HEK293 (cell line): Measurements from ENCODE around the gene WRAP53.

Experiments used
- ATF2 ChIP-seq: fragments of 450-650 bp; formaldehyde crosslinking; IDR thresholded peaks from 2 replicates; pipeline ENCODE4 v1.5.1; 2016; ENCODE audit warnings: missing biosample characterization, missing genetic modification characterization, low read depth
- BCL11A ChIP-seq: fragments of 450-650 bp; formaldehyde crosslinking; IDR thresholded peaks from 2 replicates; pipeline ENCODE4 v1.5.1; 2016; ENCODE audit warnings: low read depth, missing biosample characterization, missing genetic modification characterization
- GFI1B ChIP-seq: fragments of 450-650 bp; formaldehyde crosslinking; IDR thresholded peaks from 2 replicates; pipeline ENCODE4 v1.5.1; 2016; ENCODE audit warnings: missing biosample characterization, missing genetic modification characterization
- INSM2 ChIP-seq: fragments of 450-650 bp; formaldehyde crosslinking; IDR thresholded peaks from 2 replicates; pipeline ENCODE4 v1.5.1; 2016; ENCODE audit warnings: missing biosample characterization, missing genetic modification characterization
- KLF7 ChIP-seq: fragments of 450-650 bp; formaldehyde crosslinking; IDR thresholded peaks from 2 replicates; pipeline ENCODE4 v1.5.1; 2016; ENCODE audit warnings: missing biosample characterization, missing genetic modification characterization, borderline replicate concordance
- KLF8 ChIP-seq: fragments of 450-650 bp; formaldehyde crosslinking; IDR thresholded peaks from 2 replicates; pipeline ENCODE4 v1.5.1; 2016; ENCODE audit warnings: missing biosample characterization, missing genetic modification characterization
- MEIS1 ChIP-seq: sonication (generic); formaldehyde crosslinking; IDR thresholded peaks from 2 replicates; pipeline ENCODE4 v1.8.1; 2022; ENCODE audit warnings: missing genetic modification reagents, mild to moderate bottlenecking, borderline replicate concordance
- OSR2 ChIP-seq: fragments of 450-650 bp; formaldehyde crosslinking; IDR thresholded peaks from 2 replicates; pipeline ENCODE4 v1.5.1; 2016; ENCODE audit warnings: missing biosample characterization, missing genetic modification characterization
- PRDM10 ChIP-seq: fragments of 450-650 bp; formaldehyde crosslinking; IDR thresholded peaks from 2 replicates; pipeline ENCODE4 v1.5.1; 2016; ENCODE audit warnings: missing biosample characterization, missing genetic modification characterization
- RBAK ChIP-seq: fragments of 450-650 bp; formaldehyde crosslinking; IDR thresholded peaks from 2 replicates; pipeline ENCODE4 v1.5.1; 2016; ENCODE audit warnings: missing biosample characterization, missing genetic modification characterization
- REPIN1 ChIP-seq: fragments of 450-650 bp; formaldehyde crosslinking; IDR thresholded peaks from 2 replicates; pipeline ENCODE4 v1.5.1; 2017; ENCODE audit warnings: missing biosample characterization, missing genetic modification characterization, low read depth
- ZBTB7A ChIP-seq: fragments of 450-650 bp; formaldehyde crosslinking; IDR thresholded peaks from 2 replicates; pipeline ENCODE4 v1.5.1; 2016; ENCODE audit warnings: low read depth, missing biosample characterization, missing genetic modification characterization
- ZBTB8A ChIP-seq: fragments of 450-650 bp; formaldehyde crosslinking; IDR thresholded peaks from 2 replicates; pipeline ENCODE4 v1.5.1; 2016; ENCODE audit warnings: missing biosample characterization, missing genetic modification characterization
- ZFP3 ChIP-seq: fragments of 450-650 bp; formaldehyde crosslinking; IDR thresholded peaks from 2 replicates; pipeline ENCODE4 v1.5.1; 2016; ENCODE audit warnings: low read depth, missing biosample characterization, missing genetic modification characterization
- ZFP37 ChIP-seq: fragments of 450-650 bp; formaldehyde crosslinking; IDR thresholded peaks from 2 replicates; pipeline ENCODE4 v1.5.1; 2016; ENCODE audit warnings: missing biosample characterization, missing genetic modification characterization
- ZIC2 ChIP-seq: fragments of 450-650 bp; formaldehyde crosslinking; IDR thresholded peaks from 2 replicates; pipeline ENCODE4 v1.5.1; 2016; ENCODE audit warnings: missing biosample characterization, missing genetic modification characterization
- ZNF114 ChIP-seq: fragments of 450-650 bp; formaldehyde crosslinking; IDR thresholded peaks from 2 replicates; pipeline ENCODE4 v1.5.0; 2017; ENCODE audit warnings: missing biosample characterization, missing genetic modification characterization
- ZNF146 ChIP-seq: fragments of 450-650 bp; formaldehyde crosslinking; IDR thresholded peaks from 2 replicates; pipeline ENCODE4 v1.5.1; 2016; ENCODE audit warnings: missing biosample characterization, missing genetic modification characterization
- ZNF174 ChIP-seq: fragments of 450-650 bp; formaldehyde crosslinking; IDR thresholded peaks from 2 replicates; pipeline ENCODE4 v1.5.0; 2017; ENCODE audit warnings: missing biosample characterization, mild to moderate bottlenecking, missing genetic modification characterization
- ZNF18 ChIP-seq: fragments of 450-650 bp; formaldehyde crosslinking; IDR thresholded peaks from 2 replicates; pipeline ENCODE4 v1.5.1; 2016; ENCODE audit warnings: missing biosample characterization, missing genetic modification characterization
- ZNF184 ChIP-seq: fragments of 450-650 bp; IDR thresholded peaks from 2 replicates; pipeline ENCODE4 v1.5.1; 2018; ENCODE audit warnings: missing biosample characterization, mild to moderate bottlenecking, missing genetic modification characterization
- ZNF202 ChIP-seq: fragments of 450-650 bp; formaldehyde crosslinking; IDR thresholded peaks from 2 replicates; pipeline ENCODE4 v1.5.1; 2016; ENCODE audit warnings: missing biosample characterization, missing genetic modification characterization, borderline replicate concordance
- ZNF366 ChIP-seq: fragments of 450-650 bp; formaldehyde crosslinking; conservative IDR thresholded peaks from 2 replicates; pipeline ENCODE4 v1.5.1; 2016; ENCODE audit warnings: missing biosample characterization, missing genetic modification characterization
- ZNF404 ChIP-seq: fragments of 450-650 bp; formaldehyde crosslinking; IDR thresholded peaks from 2 replicates; pipeline ENCODE4 v1.5.1; 2017; ENCODE audit warnings: missing biosample characterization, missing genetic modification characterization
- ZNF423 ChIP-seq: fragments of 450-650 bp; formaldehyde crosslinking; IDR thresholded peaks from 2 replicates; pipeline ENCODE4 v1.5.1; 2016; ENCODE audit warnings: missing biosample characterization, missing genetic modification characterization
- ZNF433 ChIP-seq: fragments of 450-650 bp; formaldehyde crosslinking; IDR thresholded peaks from 2 replicates; pipeline ENCODE4 v1.5.1; 2016; ENCODE audit warnings: missing biosample characterization, missing genetic modification characterization, low read depth
- ZNF510 ChIP-seq: fragments of 450-650 bp; formaldehyde crosslinking; IDR thresholded peaks from 2 replicates; pipeline ENCODE4 v1.5.1; 2018; ENCODE audit warnings: mild to moderate bottlenecking, missing genetic modification characterization, missing biosample characterization; ENCODE audit not compliant: insufficient replicate concordance
- ZNF529 ChIP-seq: fragments of 450-650 bp; formaldehyde crosslinking; IDR thresholded peaks from 2 replicates; pipeline ENCODE4 v1.5.1; 2017; ENCODE audit warnings: missing genetic modification characterization, missing biosample characterization; ENCODE audit not compliant: insufficient replicate concordance
- ZNF624 ChIP-seq: fragments of 450-650 bp; formaldehyde crosslinking; IDR thresholded peaks from 2 replicates; pipeline ENCODE4 v1.5.1; 2017; ENCODE audit warnings: missing biosample characterization, missing genetic modification characterization
- ZNF747 ChIP-seq: fragments of 450-650 bp; formaldehyde crosslinking; IDR thresholded peaks from 2 replicates; pipeline ENCODE4 v1.5.1; 2016; ENCODE audit warnings: missing biosample characterization, missing genetic modification characterization
- ZNF777 ChIP-seq: fragments of 450-650 bp; formaldehyde crosslinking; IDR thresholded peaks from 2 replicates; pipeline ENCODE4 v1.5.1; 2017; ENCODE audit warnings: missing biosample characterization, missing genetic modification characterization, borderline replicate concordance
- ZNF791 ChIP-seq: fragments of 450-650 bp; formaldehyde crosslinking; IDR thresholded peaks from 2 replicates; pipeline ENCODE4 v1.5.1; 2016; ENCODE audit warnings: missing biosample characterization, missing genetic modification characterization
- ZSCAN30 ChIP-seq: fragments of 450-650 bp; IDR thresholded peaks from 2 replicates; pipeline ENCODE4 v1.5.1; 2018; ENCODE audit warnings: missing biosample characterization, mild to moderate bottlenecking, missing genetic modification characterization, moderate library complexity
- ZXDB ChIP-seq: fragments of 450-650 bp; formaldehyde crosslinking; IDR thresholded peaks from 2 replicates; pipeline ENCODE4 v1.5.1; 2016; ENCODE audit warnings: missing biosample characterization, missing genetic modification characterization

Gene WRAP53

GRCh38 chr17:7703584-7704479, 15.6 kb downstream of the WRAP53 start (continued):
- TF ChIP-seq PRDM10 (tag by site-specific recombination): no peak; the same call in 1 of the 2 replicates
- TF ChIP-seq ZNF174 (tag by site-specific recombination): no peak
- no peak for TF ChIP-seq ZBTB7A (tag by site-specific recombination)
- TF ChIP-seq REPIN1: no peak
- TF ChIP-seq ZNF510 (tag by site-specific recombination): no peak
- no peak for TF ChIP-seq ZBTB8A (tag by site-specific recombination)
- TF ChIP-seq ZNF747 (tag by site-specific recombination): no peak
- TF ChIP-seq ZFP37 (tag by site-specific recombination): no peak
- TF ChIP-seq ZNF423 (tag by site-specific recombination): no peak
- TF ChIP-seq KLF8 (tag by site-specific recombination): no peak
- TF ChIP-seq ZSCAN30 (tag by site-specific recombination): no peak
- TF ChIP-seq ZNF146 (tag by site-specific recombination): no peak
- no peak for TF ChIP-seq ZNF791 (tag by site-specific recombination)
- no peak for TF ChIP-seq BCL11A (tag by site-specific recombination)
- no peak for TF ChIP-seq ZNF366 (tag by site-specific recombination)
- TF ChIP-seq RBAK (tag by site-specific recombination): no peak
- no peak for TF ChIP-seq OSR2 (tag by site-specific recombination)
- TF ChIP-seq ZNF18 (tag by site-specific recombination): peak; percentile 97
- no peak for TF ChIP-seq ZNF777 (tag by site-specific recombination)
- no peak for TF ChIP-seq ZXDB (tag by site-specific recombination)
- no peak for TF ChIP-seq MEIS1 (CRISPR knock-in tag)
- no peak for TF ChIP-seq ZNF202 (tag by site-specific recombination)
- TF ChIP-seq ZFP3 (tag by site-specific recombination): no peak
- TF ChIP-seq ZNF529: no peak
- no peak for TF ChIP-seq ATF2 (tag by site-specific recombination)
- no peak for TF ChIP-seq GFI1B
- no peak for TF ChIP-seq KLF7
- no peak for TF ChIP-seq ZNF404
- TF ChIP-seq ZNF184 (tag by site-specific recombination): no peak
- no peak for TF ChIP-seq INSM2 (tag by site-specific recombination)
- TF ChIP-seq ZNF624 (tag by site-specific recombination): no peak
- no peak for TF ChIP-seq ZNF114
- TF ChIP-seq ZIC2 (tag by site-specific recombination): peak; percentile 17; the same call in 1 of the 2 replicates
- TF ChIP-seq ZNF433 (tag by site-specific recombination): no peak
